ENCODE results near the gene CBFA2T3. TPM values are rescaled to one million over a fixed set of nuclear protein-coding genes. Genes with fewer than 3 reads are reported as not detected.

Gene CBFA2T3
- total RNA-seq, 1 experiment from 2014 or later, result 2.9 TPM

DNA sequence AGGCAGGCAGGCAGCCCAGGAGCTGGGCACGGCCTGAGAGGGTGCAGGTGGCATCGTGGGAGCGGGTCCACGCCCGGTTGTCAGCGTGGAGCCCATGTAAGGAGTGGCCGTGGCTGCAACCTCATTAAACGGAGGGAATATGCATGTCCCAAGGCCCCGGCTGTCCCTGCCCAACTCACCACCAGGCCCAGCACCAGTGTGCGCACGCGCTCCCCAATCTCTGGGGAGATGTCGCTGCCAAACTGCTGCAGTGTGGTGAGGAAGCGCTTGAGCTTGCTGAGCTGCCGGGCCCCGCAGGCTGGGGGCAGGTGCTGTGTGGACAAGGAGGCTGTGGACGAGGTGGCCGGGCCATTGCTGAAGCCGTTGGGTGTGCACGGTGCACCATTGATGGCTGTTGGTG, 84.9 kb downstream of the CBFA2T3 start:
- Mint-ChIP-seq H3K27ac (no peak overlapping the region; a peak in 1 of 7 replicates), H3K27me3 (ENCODE audit: low read depth) (peaks cover 11% of the 10 kb centered on the region), H3K4me1 (no peaks in the 10 kb centered on the region), H3K36me3 (ENCODE audit: insufficient read depth in 1 of 3, low read depth in 3 of 3) (no peaks in the 10 kb centered on the region), H3K4me3 (no peak overlapping the region), H3K9me3 (peaks cover 0 to 8% of the 10 kb centered on the region in 2 experiments; a peak in 4 of 5 replicates)
- Histone ChIP-seq H3K4me1 (ENCODE audit: insufficient read depth, low read length) (no peaks in the 10 kb centered on the region), H3K79me1 (ENCODE audit: insufficient read depth, low read depth, low read length, poor library complexity, severe bottlenecking) (no peaks in the 10 kb centered on the region), H3K14ac (ENCODE audit: insufficient read depth, low read length) (no peak overlapping the region), H3K56ac (ENCODE audit: insufficient read length, low read depth, low read length) (no peak overlapping the region), H3K23me2 (ENCODE audit: insufficient read length, low read depth, low read length, poor library complexity, severe bottlenecking) (no peaks in the 10 kb centered on the region), H4K5ac (ENCODE audit: insufficient read length, low read depth, low read length) (no peak overlapping the region), H3K79me2 (ENCODE audit: insufficient read depth, low read length) (no peaks in the 10 kb centered on the region), H2BK120ac (ENCODE audit: low read depth, low read length, poor library complexity, severe bottlenecking) (no peak overlapping the region), H2BK5ac (ENCODE audit: insufficient read length, low read length) (no peak overlapping the region), H4K20me1 (ENCODE audit: control insufficient read depth, insufficient read depth, insufficient read length) (no peaks in the 10 kb centered on the region), H3K18ac (ENCODE audit: insufficient read length, low read depth, low read length) (no peak overlapping the region), H3K9me3 (ENCODE audit: control insufficient read depth, low read depth, low read length) (no peaks in the 10 kb centered on the region), H4K8ac (replicated peaks; ENCODE audit: insufficient read length, low read depth, low read length) (no peak overlapping the region), H3K27ac (ENCODE audit: insufficient read length, low read depth, low read length) (no peak overlapping the region), H3T11ph (ENCODE audit: low read length) (no peak overlapping the region), H3K23ac (ENCODE audit: insufficient read length, low read depth, low read length) (no peak overlapping the region), H3K4me2 (ENCODE audit: insufficient read depth, insufficient read length, low read length) (no peak overlapping the region), H2AK5ac (ENCODE audit: insufficient read length, low read length) (no peak overlapping the region), H2AFZ (ENCODE audit: low read length) (no peak overlapping the region), H2BK12ac (ENCODE audit: insufficient read length, low read depth, low read length) (no peak overlapping the region), H3K27me3 (ENCODE audit: insufficient read depth, low read length) (no peaks in the 10 kb centered on the region), H4K91ac (ENCODE audit: insufficient read length, low read depth, low read length) (no peak overlapping the region), H3K4ac (ENCODE audit: low read depth, low read length) (no peak overlapping the region), H2BK15ac (ENCODE audit: low read depth, low read length) (no peak overlapping the region), H2BK20ac (ENCODE audit: low read depth, low read length, poor library complexity, severe bottlenecking) (no peak overlapping the region), H3K9ac (ENCODE audit: extremely low read depth, insufficient read length, low read length) (no peak overlapping the region)
- WGBS (ENCODE audit: extremely low coverage, insufficient read length, low lambda C conversion rate), result no CpG with 5 or more reads among the region's 20 CpGs
- TF ChIP-seq, protein P1, sequence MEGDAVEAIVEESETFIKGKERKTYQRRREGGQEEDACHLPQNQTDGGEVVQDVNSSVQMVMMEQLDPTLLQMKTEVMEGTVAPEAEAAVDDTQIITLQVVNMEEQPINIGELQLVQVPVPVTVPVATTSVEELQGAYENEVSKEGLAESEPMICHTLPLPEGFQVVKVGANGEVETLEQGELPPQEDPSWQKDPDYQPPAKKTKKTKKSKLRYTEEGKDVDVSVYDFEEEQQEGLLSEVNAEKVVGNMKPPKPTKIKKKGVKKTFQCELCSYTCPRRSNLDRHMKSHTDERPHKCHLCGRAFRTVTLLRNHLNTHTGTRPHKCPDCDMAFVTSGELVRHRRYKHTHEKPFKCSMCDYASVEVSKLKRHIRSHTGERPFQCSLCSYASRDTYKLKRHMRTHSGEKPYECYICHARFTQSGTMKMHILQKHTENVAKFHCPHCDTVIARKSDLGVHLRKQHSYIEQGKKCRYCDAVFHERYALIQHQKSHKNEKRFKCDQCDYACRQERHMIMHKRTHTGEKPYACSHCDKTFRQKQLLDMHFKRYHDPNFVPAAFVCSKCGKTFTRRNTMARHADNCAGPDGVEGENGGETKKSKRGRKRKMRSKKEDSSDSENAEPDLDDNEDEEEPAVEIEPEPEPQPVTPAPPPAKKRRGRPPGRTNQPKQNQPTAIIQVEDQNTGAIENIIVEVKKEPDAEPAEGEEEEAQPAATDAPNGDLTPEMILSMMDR (conservative IDR thresholded peaks at IDR 0.05), result no peak
- no peak for DNase-seq

Data from H9 (cell line).